Measurements from ENCODE around the gene PCLAF. TPM values are rescaled to one million over a fixed set of nuclear protein-coding genes. Genes with fewer than 3 reads are reported as not detected.

The PCLAF gene
- total RNA-seq, 1 donor from 2014 or later, result 3.2 TPM

- no peaks in the 10 kb centered on the region for H3K27me3 ChIP-seq (ENCODE audit: control insufficient read depth, insufficient read depth, low read length)
- no peak for TF ChIP-seq CTCF (IDR thresholded peaks at IDR 0.05; ENCODE audit: insufficient read depth, low read length, severe bottlenecking)
- peaks cover 6% of the 10 kb centered on the region for H3K36me3 ChIP-seq (ENCODE audit: control insufficient read depth, insufficient read depth, low read length)
- DNase-seq (ENCODE audit: low read depth) (peak; percentile 67), FAIRE-seq (no peak)
- H3K4me3 ChIP-seq (ENCODE audit: low read depth, low read length), result no peak overlapping the region
These were observed 36.5 kb downstream of the PCLAF start for GRCh38 chr15:64344651-64345294.

DNA sequence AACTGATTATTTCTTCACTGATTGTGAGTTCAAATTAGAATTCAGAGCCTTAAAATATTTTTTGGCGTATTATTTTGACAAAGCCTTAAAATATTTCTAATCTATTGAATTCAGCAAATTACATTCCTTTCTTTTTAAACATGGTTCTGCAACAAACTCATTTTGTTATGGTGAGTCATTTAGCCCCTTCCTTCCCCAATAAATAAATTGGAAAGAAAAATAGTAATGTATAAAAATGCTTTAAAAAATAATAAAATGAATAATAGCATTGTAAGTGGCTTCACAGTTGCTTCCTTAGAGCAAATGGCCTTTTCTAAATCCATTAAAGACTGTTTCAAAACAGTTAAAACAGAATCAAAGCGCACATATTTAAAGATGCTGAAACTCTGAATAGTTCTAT lies 37.4 kb downstream of the PCLAF start:
- Histone ChIP-seq H3K27me3 (ENCODE audit: control insufficient read depth, insufficient read depth, low read length) (no peaks in the 10 kb centered on the region), H3K36me3 (ENCODE audit: control insufficient read depth, insufficient read depth, low read length) (peaks cover 3% of the 10 kb centered on the region), H3K4me3 (ENCODE audit: low read depth, low read length) (no peak overlapping the region)
- no peak for TF ChIP-seq CTCF (IDR thresholded peaks at IDR 0.05; ENCODE audit: insufficient read depth, low read length, severe bottlenecking)
- DNase-seq (ENCODE audit: low read depth) (no peak), FAIRE-seq (no peak)

DNA sequence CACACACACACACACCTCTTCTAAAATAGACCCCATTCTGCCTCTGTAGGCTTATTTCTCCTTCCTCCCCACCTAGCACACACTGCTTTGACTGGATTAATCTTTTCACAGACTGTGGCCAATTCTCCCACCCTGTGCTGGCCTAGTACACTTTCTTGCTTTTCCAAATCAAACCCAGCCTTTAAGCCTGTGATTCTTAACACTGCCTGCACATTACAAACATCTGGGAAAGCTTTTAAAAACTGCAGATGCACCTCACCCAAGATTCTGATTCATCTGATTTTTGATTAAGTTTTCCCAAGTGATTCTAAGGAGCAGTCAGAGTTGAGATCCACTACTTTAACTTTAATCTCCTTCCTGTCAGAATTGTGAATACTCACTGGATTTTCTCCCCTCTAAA lies 38.0 kb downstream of the PCLAF start:
- H3K4me3 ChIP-seq (ENCODE audit: low read depth, low read length), result no peak overlapping the region
- peaks cover 3% of the 10 kb centered on the region for H3K36me3 ChIP-seq (ENCODE audit: control insufficient read depth, insufficient read depth, low read length)
- TF ChIP-seq CTCF (IDR thresholded peaks at IDR 0.05; ENCODE audit: insufficient read depth, low read length, severe bottlenecking), result no peak
- H3K27me3 ChIP-seq (ENCODE audit: control insufficient read depth, insufficient read depth, low read length), result no peaks in the 10 kb centered on the region
- FAIRE-seq (no peak), DNase-seq (ENCODE audit: low read depth) (no peak)

GRCh38 chr15:64341961-64342360 lies 39.3 kb downstream of the PCLAF start:
- no peak for TF ChIP-seq CTCF (IDR thresholded peaks at IDR 0.05; ENCODE audit: insufficient read depth, low read length, severe bottlenecking)
- no peak for DNase-seq (ENCODE audit: low read depth)
- Histone ChIP-seq H3K27me3 (ENCODE audit: control insufficient read depth, insufficient read depth, low read length) (no peaks in the 10 kb centered on the region), H3K4me3 (ENCODE audit: low read depth, low read length) (no peak overlapping the region), H3K36me3 (ENCODE audit: control insufficient read depth, insufficient read depth, low read length) (peaks cover 3% of the 10 kb centered on the region)
- no peak for FAIRE-seq

GRCh38 chr15:64340355-64340754 lies 40.9 kb downstream of the PCLAF start:
- no peaks in the 10 kb centered on the region for H3K27me3 ChIP-seq (ENCODE audit: control insufficient read depth, insufficient read depth, low read length)
- FAIRE-seq (no peak), DNase-seq (ENCODE audit: low read depth) (no peak)
- peaks cover 3% of the 10 kb centered on the region for H3K36me3 ChIP-seq (ENCODE audit: control insufficient read depth, insufficient read depth, low read length)
- no peak for TF ChIP-seq CTCF (IDR thresholded peaks at IDR 0.05; ENCODE audit: insufficient read depth, low read length, severe bottlenecking)
- no peak overlapping the region for H3K4me3 ChIP-seq (ENCODE audit: low read depth, low read length)

DNA sequence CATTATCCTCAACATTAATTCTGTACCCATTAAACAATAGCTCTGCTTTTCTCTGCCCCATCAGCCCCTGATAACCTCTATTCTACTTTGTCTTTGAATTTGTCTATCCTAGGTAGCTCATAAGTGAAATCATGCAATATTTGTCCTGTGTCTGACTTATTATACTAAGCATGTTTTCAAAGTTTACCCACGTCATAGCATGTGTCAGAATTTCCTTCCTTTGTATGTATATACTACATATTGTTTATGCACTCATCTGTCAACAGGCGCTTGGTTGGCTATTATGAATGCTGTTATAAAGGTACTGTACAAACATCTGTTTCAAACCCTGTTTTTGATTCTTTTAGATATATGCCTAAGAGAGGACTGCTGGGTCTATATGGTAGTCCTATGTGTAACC lies 43.5 kb downstream of the PCLAF start:
- Histone ChIP-seq H3K36me3 (ENCODE audit: control insufficient read depth, insufficient read depth, low read length) (peaks cover 1% of the 10 kb centered on the region), H3K4me3 (ENCODE audit: low read depth, low read length) (no peak overlapping the region), H3K27me3 (ENCODE audit: control insufficient read depth, insufficient read depth, low read length) (no peaks in the 10 kb centered on the region)
- TF ChIP-seq CTCF (IDR thresholded peaks at IDR 0.05; ENCODE audit: insufficient read depth, low read length, severe bottlenecking), result no peak
- FAIRE-seq, result no peak
- peak; percentile 48 for DNase-seq (ENCODE audit: low read depth)

All from bronchial epithelial cell (primary cell).